Lower leg skin (tissue), 3 donors: ENCODE measurements around the gene ZMAT3.

Source experiments
- CTCF ChIP-seq, 3 donors: fragments of 450-650 bp; IDR thresholded peaks; one replicate each; pipeline ENCODE4 v1.5.1; 2016; ENCODE audit warnings: antibody characterized with exemption in 3 of 3, mild to moderate bottlenecking in 3 of 3, moderate library complexity in 2 of 3
- POLR2A ChIP-seq, 2 donors: fragments of 450-650 bp; IDR thresholded peaks; one replicate each; pipeline ENCODE4 v1.6.1; 2016 to 2017; ENCODE audit warnings: antibody characterized with exemption in 2 of 2, mild to moderate bottlenecking in 1 of 2, moderate library complexity in 1 of 2

GRCh38 chr3:178975320-178975719 is 96.3 kb downstream of the ZMAT3 start:
- no peak for TF ChIP-seq CTCF (IDR thresholded peaks at IDR 0.05)
- TF ChIP-seq POLR2A (IDR thresholded peaks at IDR 0.05) = no peak
